GM12892 (cell line): Measurements from ENCODE around the gene NANS.

Experiments used
- DNase-seq: peaks from one replicate; pipeline ENCODE4 v3.0.0; 2011; ENCODE audit not compliant: insufficient read length
- FAIRE-seq: peaks from 2 replicates; lab custom pipeline; 2011; peaks lifted over from hg19 to GRCh38; lab: Jason Lieb, UNC
- POLR2A ChIP-seq: IDR thresholded peaks from 2 replicates; pipeline ENCODE4 v1.6.1; 2011; ENCODE audit warnings: low read depth, low read length, control low read depth
- POLR2AphosphoS5 ChIP-seq: IDR thresholded peaks from 2 replicates; pipeline ENCODE4 v1.6.1; 2011; ENCODE audit warnings: low read depth, low read length, control low read depth
- TAF1 ChIP-seq: IDR thresholded peaks from 2 replicates; pipeline ENCODE4 v1.6.1; 2011; ENCODE audit warnings: low read depth, mild to moderate bottlenecking, control low read depth, low read length, borderline replicate concordance

Gene NANS

GRCh38 chr9:98020476-98021145 is 35.9 kb upstream of the NANS start:
- TF ChIP-seq TAF1: no peak
- TF ChIP-seq POLR2A: no peak
- TF ChIP-seq POLR2AphosphoS5: no peak
- DNase-seq: no peak
- no peak for FAIRE-seq

DNA sequence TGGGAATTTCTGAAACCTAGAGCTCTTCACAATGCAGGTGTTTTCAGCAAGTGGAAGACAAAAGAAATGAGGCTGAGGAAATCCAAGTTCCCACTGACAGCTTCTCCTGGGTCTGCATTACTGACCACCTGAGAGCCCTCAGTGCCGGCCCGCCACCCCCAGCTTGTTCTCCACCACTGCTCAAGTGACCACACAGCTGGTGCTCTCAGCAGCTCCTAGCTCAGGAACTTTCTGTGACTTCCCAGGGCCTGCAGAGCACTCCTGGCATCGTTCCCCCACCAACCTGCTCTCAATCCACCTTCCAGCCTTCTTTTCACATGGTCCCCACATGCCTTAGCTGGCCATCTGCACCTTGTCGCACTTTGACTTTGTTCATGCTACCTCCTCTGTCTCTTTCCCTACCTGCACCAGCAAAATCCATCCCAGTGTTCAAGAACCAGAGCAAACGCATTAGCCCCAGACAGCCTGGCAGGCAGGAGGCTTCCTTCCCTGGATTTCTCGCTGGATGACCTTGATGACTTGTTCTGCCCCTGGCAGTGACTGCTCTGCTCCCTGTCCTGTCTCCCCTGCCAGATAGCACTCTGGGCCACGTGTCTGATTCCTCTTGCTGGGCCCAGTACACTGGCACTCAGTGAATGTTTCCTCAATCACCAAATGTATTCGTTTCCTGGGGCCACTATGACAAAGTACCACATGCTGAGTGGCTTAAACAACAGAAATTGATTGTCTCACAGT is 35.1 kb upstream of the NANS start:
- FAIRE-seq (no peak), DNase-seq (no peak)
- no peak for TF ChIP-seq POLR2A

DNA sequence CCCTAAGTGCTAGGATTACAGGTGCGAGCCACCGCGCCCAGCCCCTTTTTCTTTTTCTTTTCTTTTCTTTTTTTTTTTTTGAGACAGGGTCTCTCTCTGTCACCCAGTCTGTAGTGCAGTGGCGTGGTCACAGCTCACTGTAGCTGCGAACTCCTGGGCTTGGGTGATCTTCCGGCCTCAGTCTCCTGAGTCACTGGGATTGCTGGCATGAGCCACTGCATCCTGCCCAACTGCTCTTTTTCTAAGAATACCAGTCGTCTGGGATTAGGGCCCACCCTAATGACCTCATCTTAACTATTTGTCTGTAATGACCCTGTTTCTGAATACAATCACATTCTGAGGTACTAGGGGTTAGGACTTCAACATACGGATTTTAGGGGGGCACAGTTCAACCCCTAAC is 34.1 kb upstream of the NANS start:
- no peak for TF ChIP-seq POLR2A
- FAIRE-seq (no peak), DNase-seq (no peak)

DNA sequence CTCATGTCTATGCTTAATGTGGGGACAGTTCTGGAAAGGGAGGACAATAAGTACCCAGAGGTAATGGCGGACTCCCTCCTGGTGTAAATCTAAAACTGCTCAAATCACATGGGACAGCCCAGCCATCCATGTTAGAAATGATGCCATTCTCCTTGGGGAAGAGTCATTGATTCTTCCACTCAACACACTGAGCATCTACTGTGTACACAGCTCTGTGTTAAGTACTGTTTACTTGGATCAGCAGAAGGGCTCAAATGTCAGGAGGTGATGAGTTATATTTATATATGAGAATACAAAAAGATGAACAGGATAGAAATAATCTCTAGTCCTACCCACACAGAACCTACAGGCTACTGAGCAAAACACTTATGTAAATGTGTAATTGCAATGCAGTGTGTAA is 31.8 kb upstream of the NANS start:
- FAIRE-seq (no peak), DNase-seq (no peak)
- TF ChIP-seq POLR2AphosphoS5 (no peak), TAF1 (no peak), POLR2A (no peak)

DNA sequence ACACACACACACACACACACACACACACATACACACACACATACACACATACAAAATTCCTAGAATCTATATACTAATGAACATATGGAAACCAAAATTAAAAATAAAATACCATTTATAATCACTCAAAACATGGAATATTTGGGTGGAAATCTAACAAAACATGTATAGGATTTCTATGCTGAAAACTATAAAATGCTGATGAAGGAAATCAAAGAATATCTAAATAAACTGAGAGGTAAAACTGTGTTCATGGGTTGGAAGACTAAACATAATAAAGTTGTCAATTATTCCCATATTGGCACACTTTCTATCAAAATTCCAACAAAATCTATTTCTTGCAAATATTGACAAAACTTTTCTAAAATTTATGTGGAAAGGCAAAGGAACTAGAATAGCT is 25.4 kb upstream of the NANS start:
- FAIRE-seq (no peak), DNase-seq (no peak)
- TF ChIP-seq TAF1 (no peak), POLR2AphosphoS5 (no peak), POLR2A (no peak)

DNA sequence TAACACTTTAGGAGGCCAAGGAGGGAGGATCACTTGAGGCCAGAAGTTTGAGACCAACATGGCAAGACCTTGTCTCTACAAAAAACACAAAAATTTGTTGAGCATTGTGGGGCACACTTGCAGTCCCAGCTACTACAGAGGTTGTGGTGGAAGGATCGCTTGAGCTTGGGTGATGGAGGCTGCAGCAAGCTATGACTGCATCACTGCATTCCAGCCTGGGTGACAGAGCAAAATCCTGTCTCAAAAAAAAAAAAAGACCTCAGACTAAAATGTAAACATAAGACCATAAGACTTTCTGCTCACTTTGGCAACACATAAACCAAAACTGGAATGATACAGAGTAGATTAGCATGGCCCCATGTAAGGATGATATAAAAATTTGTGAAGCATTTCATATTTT is 24.6 kb upstream of the NANS start:
- FAIRE-seq (no peak), DNase-seq (no peak)
- TF ChIP-seq TAF1 (no peak), POLR2AphosphoS5 (no peak), POLR2A (no peak)

GRCh38 chr9:98034593-98035546 is 21.7 kb upstream of the NANS start:
- FAIRE-seq (peak; percentile 85), DNase-seq (no peak)
- TF ChIP-seq TAF1 (no peak), POLR2A (no peak), POLR2AphosphoS5 (no peak)

GRCh38 chr9:98037357-98037756 is 19.2 kb upstream of the NANS start:
- FAIRE-seq (no peak), DNase-seq (no peak)
- TF ChIP-seq TAF1 (no peak), POLR2AphosphoS5 (no peak), POLR2A (no peak)

DNA sequence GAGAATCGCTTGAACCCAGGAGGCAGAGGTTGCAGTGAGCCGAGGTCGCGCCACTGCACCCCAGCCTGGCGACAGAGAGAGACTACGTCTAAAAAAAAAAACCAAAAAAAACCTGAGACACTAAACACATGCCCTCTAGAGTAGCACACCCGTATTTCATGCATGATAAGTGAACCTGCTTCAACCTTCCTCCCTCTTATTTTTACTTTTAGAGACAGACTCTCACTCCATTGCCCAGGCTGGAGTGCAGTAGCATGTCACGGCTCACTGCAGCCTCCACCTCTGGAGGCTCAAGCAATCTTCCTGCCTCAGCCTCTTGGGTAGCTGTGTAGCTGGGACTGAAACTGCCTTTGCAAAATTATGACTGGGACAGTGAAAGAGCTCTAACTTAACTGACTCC is 17.6 kb upstream of the NANS start:
- TF ChIP-seq POLR2AphosphoS5: no peak
- TF ChIP-seq TAF1: no peak
- TF ChIP-seq POLR2A: no peak
- DNase-seq (no peak), FAIRE-seq (peak; percentile 87)

- FAIRE-seq (no peak), DNase-seq (no peak)
- no peak for TF ChIP-seq POLR2AphosphoS5
Observed at GRCh38 chr9:98039607-98040017, 16.9 kb upstream of the NANS start.

DNA sequence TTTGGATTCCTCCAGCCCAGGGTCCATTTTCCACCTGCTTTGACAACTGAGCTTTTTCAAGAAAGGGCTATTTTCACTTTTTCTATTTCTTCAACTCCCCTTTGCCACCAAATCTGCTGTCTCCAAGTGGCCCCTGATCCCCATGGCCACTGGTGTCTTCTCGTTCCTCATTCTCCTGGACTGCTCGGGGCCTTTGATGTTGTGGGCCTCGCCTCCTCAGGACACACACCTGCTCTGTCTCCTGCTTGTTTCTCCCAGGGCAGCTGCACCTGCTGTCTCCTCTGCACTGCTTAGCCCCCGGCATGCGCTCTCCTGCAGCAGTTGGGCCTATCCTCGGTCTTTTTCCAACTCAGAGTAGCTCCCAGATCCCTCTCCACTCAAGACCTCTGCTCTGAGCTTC is 16.3 kb upstream of the NANS start:
- no peak for FAIRE-seq
- no peak for TF ChIP-seq POLR2A
- no peak for TF ChIP-seq POLR2AphosphoS5
- no peak for DNase-seq

GRCh38 chr9:98043915-98044314 is 12.6 kb upstream of the NANS start:
- TF ChIP-seq TAF1 (no peak), POLR2A (no peak), POLR2AphosphoS5 (no peak)
- FAIRE-seq (no peak), DNase-seq (no peak)
